Measurements from ENCODE around the gene SMARCA2.

SMARCA2 gene

GRCh38 chr9:2158766-2159430 is 143.8 kb downstream of the SMARCA2 start:
- no peak for DNase-seq
- no peak for TF ChIP-seq POLR2A (IDR thresholded peaks at IDR 0.05; ENCODE audit: low read length)
- TF ChIP-seq GATA1 (IDR thresholded peaks at IDR 0.05; ENCODE audit: low read depth, low read length), result no peak

GRCh38 chr9:2159521-2160454 is 144.6 kb downstream of the SMARCA2 start:
- DNase-seq, result peak in 1 of 2 experiments; percentile 5
- no peak for TF ChIP-seq GATA1 (IDR thresholded peaks at IDR 0.05; ENCODE audit: low read depth, low read length)
- TF ChIP-seq POLR2A (IDR thresholded peaks at IDR 0.05; ENCODE audit: low read length), result no peak

- DNase-seq, result no peak
- TF ChIP-seq GATA1 (IDR thresholded peaks at IDR 0.05; ENCODE audit: low read depth, low read length), result no peak
- no peak for TF ChIP-seq POLR2A (IDR thresholded peaks at IDR 0.05; ENCODE audit: low read length)
Observed at GRCh38 chr9:2161661-2162060, 146.5 kb downstream of the SMARCA2 start.

GRCh38 chr9:2163231-2163885 is 148.2 kb downstream of the SMARCA2 start:
- TF ChIP-seq POLR2A (IDR thresholded peaks at IDR 0.05; ENCODE audit: low read length), result no peak
- no peak for TF ChIP-seq GATA1 (IDR thresholded peaks at IDR 0.05; ENCODE audit: low read depth, low read length)

GRCh38 chr9:2164268-2164667 is 149.1 kb downstream of the SMARCA2 start:
- DNase-seq, result no peak
- TF ChIP-seq POLR2A (IDR thresholded peaks at IDR 0.05; ENCODE audit: low read length) (no peak), GATA1 (IDR thresholded peaks at IDR 0.05; ENCODE audit: low read depth, low read length) (no peak)

More at GRCh38 chr9:2163231-2163885, 148.2 kb downstream of the SMARCA2 start:
- DNase-seq, result no peak

- TF ChIP-seq GATA1 (IDR thresholded peaks at IDR 0.05; ENCODE audit: low read depth, low read length) (no peak), POLR2A (IDR thresholded peaks at IDR 0.05; ENCODE audit: low read length) (no peak)
- no peak for DNase-seq
Observed at GRCh38 chr9:2166203-2166602, 151.1 kb downstream of the SMARCA2 start.

GRCh38 chr9:2169035-2169434 is 153.9 kb downstream of the SMARCA2 start:
- DNase-seq, result no peak
- TF ChIP-seq GATA1 (IDR thresholded peaks at IDR 0.05; ENCODE audit: low read depth, low read length), result no peak
- no peak for TF ChIP-seq POLR2A (IDR thresholded peaks at IDR 0.05; ENCODE audit: low read length)

- TF ChIP-seq GATA1 (IDR thresholded peaks at IDR 0.05; ENCODE audit: low read depth, low read length), result no peak
- no peak for TF ChIP-seq POLR2A (IDR thresholded peaks at IDR 0.05; ENCODE audit: low read length)
- no peak for DNase-seq
Observed at GRCh38 chr9:2170722-2171121, 155.6 kb downstream of the SMARCA2 start.

- no peak for TF ChIP-seq GATA1 (IDR thresholded peaks at IDR 0.05; ENCODE audit: low read depth, low read length)
- no peak for TF ChIP-seq POLR2A (IDR thresholded peaks at IDR 0.05; ENCODE audit: low read length)
Observed at GRCh38 chr9:2173170-2173569, 158.0 kb downstream of the SMARCA2 start.

GRCh38 chr9:2173861-2174260 is 158.7 kb downstream of the SMARCA2 start:
- no peak for DNase-seq
- no peak for TF ChIP-seq POLR2A (IDR thresholded peaks at IDR 0.05; ENCODE audit: low read length)
- no peak for TF ChIP-seq GATA1 (IDR thresholded peaks at IDR 0.05; ENCODE audit: low read depth, low read length)

More at GRCh38 chr9:2173170-2173569, 158.0 kb downstream of the SMARCA2 start:
- DNase-seq, result no peak

- no peak for TF ChIP-seq POLR2A (IDR thresholded peaks at IDR 0.05; ENCODE audit: low read length)
- TF ChIP-seq GATA1 (IDR thresholded peaks at IDR 0.05; ENCODE audit: low read depth, low read length), result no peak
- no peak for DNase-seq
Observed at GRCh38 chr9:2174306-2174705, 159.2 kb downstream of the SMARCA2 start.

GRCh38 chr9:2174911-2175310 is 159.8 kb downstream of the SMARCA2 start:
- no peak for DNase-seq
- no peak for TF ChIP-seq POLR2A (IDR thresholded peaks at IDR 0.05; ENCODE audit: low read length)
- TF ChIP-seq GATA1 (IDR thresholded peaks at IDR 0.05; ENCODE audit: low read depth, low read length), result no peak

- TF ChIP-seq POLR2A (IDR thresholded peaks at IDR 0.05; ENCODE audit: low read length), result no peak
- TF ChIP-seq GATA1 (IDR thresholded peaks at IDR 0.05; ENCODE audit: low read depth, low read length), result no peak
Observed at GRCh38 chr9:2177121-2177520, 162.0 kb downstream of the SMARCA2 start.

More at GRCh38 chr9:2177121-2177520, 162.0 kb downstream of the SMARCA2 start:
- no peak for DNase-seq

Data from erythroblast (primary cell).